KMS-11 (cell line): ENCODE measurements around the gene GTF3C6.
"Not testable (repeated sequence)": the region's sequence is repeated elsewhere in the genome, so short reads cannot be mapped to it uniquely, and the experiment has no call there.

Experiments
- H2AFZ ChIP-seq: fragments of 200-600 bp; sonication (generic); 2 replicates; pipeline ENCODE4 v1.6.1; 2016; ENCODE audit warnings: antibody characterized with exemption, mixed run types, low read depth
- H3K27ac ChIP-seq: fragments of 200-600 bp; sonication (generic); 2 replicates; pipeline ENCODE4 v1.6.1; 2016; ENCODE audit warnings: mild to moderate bottlenecking, mixed run types
- H3K27me3 ChIP-seq: fragments of 200-600 bp; sonication (generic); 2 replicates; pipeline ENCODE4 v1.6.1; 2017; ENCODE audit warnings: mild to moderate bottlenecking, low read depth, mixed run types, moderate library complexity; ENCODE audit not compliant: insufficient read depth
- H3K36me3 ChIP-seq: fragments of 200-600 bp; sonication (generic); 2 replicates; pipeline ENCODE4 v1.6.1; 2017; ENCODE audit warnings: mild to moderate bottlenecking, mixed run types; ENCODE audit not compliant: insufficient read depth
- H3K4me1 ChIP-seq: fragments of 200-600 bp; sonication (generic); 2 replicates; pipeline ENCODE4 v1.6.1; 2016; ENCODE audit warnings: mild to moderate bottlenecking, low read depth, mixed run types; ENCODE audit not compliant: poor library complexity, severe bottlenecking
- H3K4me2 ChIP-seq: fragments of 200-600 bp; sonication (generic); 2 replicates; pipeline ENCODE4 v1.7.0; 2016; ENCODE audit warnings: mild to moderate bottlenecking, mixed run types
- H3K4me3 ChIP-seq: fragments of 200-600 bp; sonication (generic); IDR thresholded peaks from 2 replicates; pipeline ENCODE4 v1.6.1; 2017; ENCODE audit warnings: low read depth, low read length, mixed read lengths; ENCODE audit not compliant: insufficient read depth
- H3K79me2 ChIP-seq: fragments of 200-600 bp; sonication (generic); 2 replicates; pipeline ENCODE4 v1.6.1; 2016; ENCODE audit warnings: low read depth, mixed run types; ENCODE audit not compliant: insufficient read depth
- H3K9ac ChIP-seq: fragments of 200-600 bp; sonication (generic); 2 replicates; pipeline ENCODE4 v1.6.1; 2016; ENCODE audit warnings: mild to moderate bottlenecking, mixed run types
- H4K20me1 ChIP-seq: fragments of 200-600 bp; sonication (generic); 2 replicates; pipeline ENCODE4 v1.6.1; 2016; ENCODE audit warnings: mild to moderate bottlenecking, mixed run types; ENCODE audit not compliant: insufficient read depth
- CTCF ChIP-seq: fragments of 200-600 bp; sonication (generic); conservative IDR thresholded peaks from 2 replicates; pipeline ENCODE4 v1.6.1; 2017; ENCODE audit warnings: low read depth, mild to moderate bottlenecking, antibody characterized with exemption, low read length, moderate library complexity, mixed read lengths

The GTF3C6 gene

GRCh38 chr6:110965629-110966229 is 7.2 kb downstream of the GTF3C6 start:
- Histone ChIP-seq H3K4me2 (no peak overlapping the region), H3K36me3 (no peaks in the 10 kb centered on the region), H3K27ac (no peak overlapping the region), H3K9ac (no peak overlapping the region), H3K4me1 (no peaks in the 10 kb centered on the region), H2AFZ (no peak overlapping the region), H3K27me3 (no peaks in the 10 kb centered on the region), H3K79me2 (no peaks in the 10 kb centered on the region), H4K20me1 (no peaks in the 10 kb centered on the region), H3K4me3 (no peak overlapping the region)
- TF ChIP-seq CTCF, result no peak

GRCh38 chr6:110968661-110969060 is 10.2 kb downstream of the GTF3C6 start:
- H3K36me3 ChIP-seq, H3K4me2 ChIP-seq, H3K27ac ChIP-seq, H3K9ac ChIP-seq, H3K4me3 ChIP-seq, H4K20me1 ChIP-seq, H2AFZ ChIP-seq, H3K4me1 ChIP-seq, H3K27me3 ChIP-seq, H3K79me2 ChIP-seq: not testable (repeated sequence)

GRCh38 chr6:110971468-110971867 is 13.0 kb downstream of the GTF3C6 start:
- Histone ChIP-seq H4K20me1 (no peaks in the 10 kb centered on the region), H2AFZ (no peak overlapping the region), H3K9ac (no peak overlapping the region), H3K4me2 (no peak overlapping the region), H3K4me1 (no peaks in the 10 kb centered on the region), H3K27me3 (no peaks in the 10 kb centered on the region), H3K4me3 (no peak overlapping the region), H3K79me2 (no peaks in the 10 kb centered on the region), H3K36me3 (no peaks in the 10 kb centered on the region), H3K27ac (no peak overlapping the region)
- no peak for TF ChIP-seq CTCF

GRCh38 chr6:110976575-110976974 is 18.1 kb downstream of the GTF3C6 start:
- H3K27me3 ChIP-seq, result no peaks in the 10 kb centered on the region
- TF ChIP-seq CTCF, result no peak
- H3K4me2 ChIP-seq, result no peak overlapping the region
- no peak overlapping the region for H2AFZ ChIP-seq
- no peak overlapping the region for H3K27ac ChIP-seq
- H3K9ac ChIP-seq, result no peak overlapping the region
- H3K79me2 ChIP-seq, result peaks cover under 1% of the 10 kb centered on the region; the same call in 1 of the 2 replicates
- H3K4me1 ChIP-seq, result no peaks in the 10 kb centered on the region
- H4K20me1 ChIP-seq, result no peaks in the 10 kb centered on the region
- H3K4me3 ChIP-seq, result no peak overlapping the region
- no peaks in the 10 kb centered on the region for H3K36me3 ChIP-seq

GRCh38 chr6:110979565-110980101 is 21.1 kb downstream of the GTF3C6 start:
- no peaks in the 10 kb centered on the region for H3K36me3 ChIP-seq
- H2AFZ ChIP-seq, result no peak overlapping the region
- no peak for TF ChIP-seq CTCF
- H3K4me3 ChIP-seq, result no peak overlapping the region
- no peak overlapping the region for H3K4me2 ChIP-seq
- H3K27me3 ChIP-seq, result no peaks in the 10 kb centered on the region
- peaks cover 7% of the 10 kb centered on the region for H3K4me1 ChIP-seq
- H4K20me1 ChIP-seq, result no peaks in the 10 kb centered on the region
- no peak overlapping the region for H3K27ac ChIP-seq
- H3K79me2 ChIP-seq, result peaks cover 28% of the 10 kb centered on the region
- H3K9ac ChIP-seq, result no peak overlapping the region
